GM21786 (cell line): Measurements from ENCODE around the gene RASA4B.
A peak's percentile ranks its signal among the peaks of the same experiment; 100 is the strongest.
"Not testable (repeated sequence)": the region's sequence is repeated elsewhere in the genome, so short reads cannot be mapped to it uniquely, and the experiment has no call there.

ENCODE experiments used
- ATAC-seq: cut with Tn5 transposase; IDR thresholded peaks from one replicate; pipeline ENCODE4 v1.9.1; 2021; ENCODE audit not compliant: unreplicated experiment

The RASA4B gene

DNA sequence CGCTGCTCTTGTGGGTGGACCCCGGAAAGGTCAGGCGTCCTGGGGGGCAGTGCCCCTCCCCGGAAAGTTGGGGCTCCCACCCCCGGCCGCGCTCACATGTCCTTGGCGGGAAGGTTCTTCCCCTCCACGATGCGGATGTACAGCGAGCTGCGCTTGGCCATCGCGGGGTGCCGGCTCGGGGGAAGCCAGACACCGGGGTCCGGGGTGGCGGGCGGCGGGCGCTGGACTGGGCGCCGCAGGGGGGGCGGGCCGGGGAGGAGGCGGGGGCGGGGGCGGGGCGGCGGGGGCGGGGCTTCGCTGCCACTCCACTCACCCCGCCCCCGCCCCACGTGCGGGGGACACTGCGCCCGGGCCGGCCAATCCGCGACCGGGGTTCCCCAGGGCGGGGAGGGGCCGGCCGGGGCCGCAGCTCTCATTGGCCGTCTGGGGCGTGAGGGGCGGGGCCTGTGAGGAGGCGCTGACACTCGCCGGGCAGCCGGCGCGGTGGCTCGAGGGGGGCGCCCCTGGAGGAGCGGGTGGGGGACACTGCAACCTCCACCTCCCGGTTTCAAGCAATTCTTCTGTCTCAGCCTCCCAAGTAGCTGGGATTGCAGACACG is at the start of gene RASA4B:
TSS of gene RASA4B (minus strand) at position 228 of the 598 bp plus-strand sequence. CDS start at position 161, 67 bp downstream.
- ATAC-seq: peak; percentile 50

DNA sequence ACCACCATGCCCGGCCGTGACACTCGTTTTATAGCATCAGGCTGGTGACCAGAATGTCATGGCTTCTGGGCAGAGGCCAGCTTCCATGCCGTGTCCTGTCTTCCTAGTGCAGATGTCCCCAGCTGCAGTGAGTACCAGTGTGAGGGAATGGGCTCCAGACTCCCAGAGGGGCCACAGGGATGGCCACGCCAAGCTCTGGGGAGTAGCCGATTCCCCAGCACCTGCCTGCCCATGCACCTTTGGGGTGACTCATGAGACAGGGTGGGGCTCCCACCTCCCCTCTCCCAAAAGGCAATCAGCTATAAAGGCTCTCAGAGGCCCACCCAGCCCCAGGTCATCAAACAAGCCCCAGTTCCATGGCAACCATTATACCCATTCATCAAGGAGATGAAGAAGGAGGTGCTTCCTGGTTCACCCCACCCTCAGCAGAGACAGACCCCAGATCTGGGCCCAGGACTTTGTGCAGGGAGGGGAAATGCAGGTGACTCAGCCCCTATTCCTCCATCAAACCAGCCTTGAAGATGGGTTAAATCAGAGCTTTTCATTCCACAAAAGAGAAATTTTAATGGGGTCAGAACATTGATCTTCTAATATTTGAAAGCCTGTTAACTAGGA is 33.3 kb upstream of the RASA4B start, which contains the start of gene SPDYE2:
TSS of gene SPDYE2 (plus strand) at position 419 of the 615 bp plus-strand sequence. CDS start 2,030 bp downstream, outside the sequence.
- not testable (repeated sequence) for ATAC-seq

GRCh38 chr7:102546353-102546752 is 28.8 kb upstream of the RASA4B start:
- peak; percentile 89 for ATAC-seq

DNA sequence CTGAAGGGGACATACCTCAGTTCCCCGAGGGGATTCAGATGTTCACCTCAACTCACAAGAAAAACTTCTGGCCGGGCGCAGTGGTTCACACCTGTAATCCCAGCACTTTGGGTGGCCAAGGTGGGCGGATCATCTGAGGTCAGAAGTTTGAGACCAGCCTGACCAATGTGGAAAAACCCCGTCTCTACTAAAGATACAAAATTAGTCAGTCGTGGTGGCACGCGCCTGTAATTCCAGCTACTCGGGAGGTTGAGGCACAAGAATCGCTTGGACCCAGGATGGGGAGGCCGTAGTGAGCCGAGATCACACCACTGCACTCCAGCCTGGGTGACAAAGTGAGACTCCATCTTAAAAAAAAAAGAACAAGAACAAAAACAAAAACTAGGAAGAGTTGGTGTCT is 27.7 kb upstream of the RASA4B start:
- not testable (repeated sequence) for ATAC-seq

- not testable (repeated sequence) for ATAC-seq
Measured at GRCh38 chr7:102544372-102544771, 26.8 kb upstream of the RASA4B start.

DNA sequence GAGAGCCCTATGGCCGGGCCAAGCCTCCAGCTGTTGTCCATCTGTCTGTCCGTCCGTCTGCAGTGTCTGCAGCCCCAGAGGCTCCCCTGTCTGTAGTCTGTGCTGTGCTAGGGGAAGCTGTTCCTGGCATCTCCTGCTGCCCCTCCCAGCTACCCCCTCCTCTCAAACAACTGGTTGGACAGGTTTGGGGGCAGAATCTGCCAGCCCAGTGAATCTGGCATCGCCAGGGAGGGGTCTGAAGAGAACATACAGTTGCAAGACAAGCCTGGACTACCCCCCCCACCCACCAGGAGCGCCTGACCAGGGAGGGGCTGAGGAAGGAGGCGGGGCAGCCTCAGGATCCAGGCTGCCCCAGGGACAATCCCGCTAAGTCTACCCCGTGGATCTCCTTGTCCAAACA is 26.0 kb upstream of the RASA4B start, which contains the start of gene UPK3BL2:
TSS of gene UPK3BL2 (minus strand) at position 101 of the 400 bp plus-strand sequence. CDS start at position 41, 60 bp downstream.
- ATAC-seq: not testable (repeated sequence)

DNA sequence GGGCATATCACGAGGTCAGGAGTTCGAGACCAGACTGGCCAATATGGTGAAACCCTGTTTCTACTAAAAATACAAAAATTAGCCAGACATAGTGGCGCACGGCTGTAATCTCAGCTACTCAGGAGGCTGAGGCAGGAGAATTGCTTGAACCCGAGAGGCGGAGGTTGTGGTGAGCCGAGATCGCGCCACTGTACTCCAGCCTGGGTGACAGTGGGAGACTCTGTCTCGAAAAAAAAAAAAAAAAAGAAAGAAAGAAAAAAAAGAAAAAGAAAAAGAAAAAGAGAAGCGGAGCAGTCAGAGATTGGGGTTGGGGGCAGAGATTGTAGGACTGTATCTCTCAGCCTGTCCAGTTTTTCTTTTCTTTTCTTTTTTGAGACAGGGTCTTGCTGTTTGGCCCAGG is 25.2 kb upstream of the RASA4B start:
- not testable (repeated sequence) for ATAC-seq

GRCh38 chr7:102542083-102542482 is 24.5 kb upstream of the RASA4B start:
- not testable (repeated sequence) for ATAC-seq

GRCh38 chr7:102540604-102541003 is 23.0 kb upstream of the RASA4B start:
- not testable (repeated sequence) for ATAC-seq

- ATAC-seq: not testable (repeated sequence)
Measured at GRCh38 chr7:102535062-102535615, 17.6 kb upstream of the RASA4B start.

- not testable (repeated sequence) for ATAC-seq
Measured at GRCh38 chr7:102532127-102532526, 14.6 kb upstream of the RASA4B start.

- not testable (repeated sequence) for ATAC-seq
Measured at GRCh38 chr7:102531583-102531982, 14.0 kb upstream of the RASA4B start.

DNA sequence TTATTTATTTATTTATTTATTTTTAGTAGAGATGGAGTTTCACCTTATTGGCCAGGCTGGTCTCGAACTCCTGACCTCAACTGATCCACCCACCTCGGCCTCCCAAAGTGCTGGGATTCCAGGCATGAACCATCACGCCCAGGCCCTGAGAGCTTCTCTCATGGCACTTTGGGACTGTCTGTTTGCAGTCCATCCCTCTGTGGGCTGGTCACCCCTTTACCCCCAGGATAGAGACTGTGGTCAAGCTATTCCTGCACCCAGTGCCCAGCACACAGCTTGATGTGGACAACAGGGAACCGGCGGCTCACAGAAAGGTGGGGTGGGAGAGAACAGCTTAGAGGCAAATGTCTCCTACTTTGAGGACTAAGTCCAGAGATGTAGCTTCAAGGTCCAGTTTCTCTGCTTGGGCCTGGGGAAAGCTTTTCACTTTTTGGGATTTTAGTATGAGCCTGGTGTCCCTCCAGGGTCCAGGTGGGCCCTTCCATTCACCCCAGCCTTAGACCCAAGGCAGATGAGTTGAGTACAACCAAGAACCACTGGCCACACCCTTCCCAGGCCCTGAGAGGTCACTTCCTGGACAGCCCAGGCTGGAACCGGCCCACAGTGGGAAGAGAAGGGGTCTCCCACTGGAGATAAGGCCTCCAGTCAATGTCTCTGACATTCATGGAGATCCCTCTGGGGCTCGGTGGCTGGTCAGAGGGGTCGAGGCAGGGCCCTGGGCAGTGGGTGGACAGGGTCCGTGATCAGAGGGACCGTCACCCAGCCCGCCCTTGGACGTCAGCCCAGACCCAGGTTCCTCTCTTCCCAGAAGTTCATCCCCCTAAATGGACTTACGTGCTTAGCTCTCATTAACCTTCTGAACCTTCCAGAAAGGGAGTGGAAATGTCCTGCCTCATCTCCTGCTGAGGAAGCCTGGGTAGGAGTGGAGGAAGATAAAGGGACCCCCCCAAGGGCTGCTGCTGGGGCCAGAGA is 10.5 kb upstream of the RASA4B start:
- ATAC-seq: not testable (repeated sequence)

GRCh38 chr7:102527182-102527581 is 9.6 kb upstream of the RASA4B start:
- ATAC-seq: not testable (repeated sequence)

GRCh38 chr7:102524803-102525202 is 7.2 kb upstream of the RASA4B start:
- ATAC-seq: not testable (repeated sequence)

DNA sequence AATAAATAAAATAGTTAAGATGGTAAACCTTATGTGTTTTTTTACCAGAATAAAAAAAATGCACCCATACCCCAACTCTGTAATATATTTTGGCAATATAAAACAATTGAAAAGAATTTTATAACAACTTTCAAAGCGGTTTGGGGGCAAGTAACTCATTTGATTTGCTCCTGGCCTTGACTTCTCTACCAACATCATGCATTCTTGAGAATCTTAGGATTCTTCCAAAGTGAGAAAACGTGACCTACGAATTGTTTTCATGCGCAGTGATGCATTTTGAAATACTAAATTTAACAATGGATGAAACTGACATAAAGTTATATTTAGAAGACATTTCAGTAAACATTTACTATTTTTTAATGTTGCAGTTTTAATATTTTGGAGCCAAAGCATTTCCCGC is 3.2 kb upstream of the RASA4B start:
- ATAC-seq: not testable (repeated sequence)

DNA sequence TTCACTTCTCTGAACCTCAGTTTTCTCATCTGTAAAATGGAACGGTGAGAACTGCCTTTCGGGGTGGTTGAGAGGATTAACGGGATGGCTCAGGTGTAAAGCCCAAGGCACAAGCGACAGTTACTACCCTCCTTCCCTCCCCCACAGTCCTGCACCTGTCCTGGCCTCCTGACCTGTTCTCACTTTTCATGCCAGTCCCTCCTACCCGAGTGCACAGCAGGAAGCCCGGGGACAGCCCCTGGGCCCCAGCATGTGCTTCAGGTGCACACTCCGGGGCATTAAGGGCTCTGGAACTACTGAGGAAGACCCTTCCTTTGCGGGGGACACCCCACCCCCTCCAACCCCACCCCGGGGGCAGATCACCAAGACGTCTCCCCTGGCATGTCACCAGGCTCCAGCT is 626 bp downstream of the RASA4B start:
- not testable (repeated sequence) for ATAC-seq

GRCh38 chr7:102515889-102516288 is 1.7 kb downstream of the RASA4B start:
- ATAC-seq: not testable (repeated sequence)

- ATAC-seq: peak; percentile 60
Measured at GRCh38 chr7:102514881-102515721, 2.5 kb downstream of the RASA4B start.
